ENCODE results near the gene CENPM. TPM values are rescaled to one million over a fixed set of nuclear protein-coding genes. Genes with fewer than 3 reads are reported as not detected.

CENPM gene, protein sequence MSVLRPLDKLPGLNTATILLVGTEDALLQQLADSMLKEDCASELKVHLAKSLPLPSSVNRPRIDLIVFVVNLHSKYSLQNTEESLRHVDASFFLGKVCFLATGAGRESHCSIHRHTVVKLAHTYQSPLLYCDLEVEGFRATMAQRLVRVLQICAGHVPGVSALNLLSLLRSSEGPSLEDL
- not detected for total RNA-seq

DNA sequence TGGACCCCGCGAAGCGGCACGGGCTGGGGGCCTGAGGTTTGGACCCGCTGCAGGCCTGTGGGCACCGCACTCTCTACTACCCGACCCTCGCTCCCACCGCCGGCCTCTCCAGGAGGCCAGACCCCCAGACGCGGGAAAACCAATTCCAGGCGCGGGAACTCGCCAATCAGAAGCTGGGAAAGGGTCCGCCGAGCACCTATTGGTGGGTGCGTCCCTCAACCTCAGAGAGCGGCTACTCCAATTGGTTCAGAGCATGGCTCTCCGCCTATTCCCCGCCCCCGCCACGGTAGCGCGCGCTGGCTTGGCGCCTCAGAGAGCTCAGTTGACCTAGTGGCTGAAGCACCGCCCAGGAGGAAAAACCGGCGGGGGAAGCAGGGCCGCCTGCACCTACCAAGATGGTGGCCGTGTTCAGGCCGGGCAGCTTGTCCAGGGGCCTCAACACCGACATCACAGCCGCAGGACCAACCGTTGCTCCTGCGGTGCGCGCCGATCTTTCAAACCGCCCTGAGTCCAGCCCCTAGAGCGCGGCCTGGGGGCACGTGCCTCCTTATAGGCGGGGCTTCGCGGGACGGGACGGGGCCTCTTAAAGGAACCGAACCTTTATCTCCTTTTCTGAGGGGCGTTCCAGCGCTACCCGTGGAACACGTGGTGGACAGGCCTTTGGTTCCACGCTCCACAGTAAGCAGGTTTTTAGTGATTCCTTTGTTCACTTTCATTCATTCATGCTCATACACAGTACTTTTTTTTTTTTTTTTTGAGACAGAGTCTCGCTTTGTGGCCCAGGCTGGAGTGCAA, at the start of gene CENPM:
Gene CENPM (minus strand): TSS at position 524 of the 795 bp plus-strand sequence. CDS start 76 bp downstream, at position 448.
- H3K9me3 ChIP-seq: no peaks in the 10 kb centered on the region
- peak; percentile 70 to 93 for DNase-seq (ENCODE audit: low spot score in 2 of 2)
- TF ChIP-seq, protein P1, sequence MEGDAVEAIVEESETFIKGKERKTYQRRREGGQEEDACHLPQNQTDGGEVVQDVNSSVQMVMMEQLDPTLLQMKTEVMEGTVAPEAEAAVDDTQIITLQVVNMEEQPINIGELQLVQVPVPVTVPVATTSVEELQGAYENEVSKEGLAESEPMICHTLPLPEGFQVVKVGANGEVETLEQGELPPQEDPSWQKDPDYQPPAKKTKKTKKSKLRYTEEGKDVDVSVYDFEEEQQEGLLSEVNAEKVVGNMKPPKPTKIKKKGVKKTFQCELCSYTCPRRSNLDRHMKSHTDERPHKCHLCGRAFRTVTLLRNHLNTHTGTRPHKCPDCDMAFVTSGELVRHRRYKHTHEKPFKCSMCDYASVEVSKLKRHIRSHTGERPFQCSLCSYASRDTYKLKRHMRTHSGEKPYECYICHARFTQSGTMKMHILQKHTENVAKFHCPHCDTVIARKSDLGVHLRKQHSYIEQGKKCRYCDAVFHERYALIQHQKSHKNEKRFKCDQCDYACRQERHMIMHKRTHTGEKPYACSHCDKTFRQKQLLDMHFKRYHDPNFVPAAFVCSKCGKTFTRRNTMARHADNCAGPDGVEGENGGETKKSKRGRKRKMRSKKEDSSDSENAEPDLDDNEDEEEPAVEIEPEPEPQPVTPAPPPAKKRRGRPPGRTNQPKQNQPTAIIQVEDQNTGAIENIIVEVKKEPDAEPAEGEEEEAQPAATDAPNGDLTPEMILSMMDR (IDR thresholded peaks at IDR 0.05): no peak
- intact Hi-C loops (cut with DNase I): loop anchor here (2.0 to 5.0 kb wide), 3 partner anchors 114 to 258 kb away; partner anchors contain the start of genes NAGA, PHETA2, SNU13 and SREBF2
- H3K27me3 ChIP-seq: no peaks in the 10 kb centered on the region
- H3K4me3 ChIP-seq: peak within 1 kb of the TSS; percentile 64 to 75
- H3K4me1 ChIP-seq: peaks cover 0 to 8% of the 10 kb centered on the region in 2 donors
- no peaks in the 10 kb centered on the region for H3K36me3 ChIP-seq
- no peak within 1 kb of the TSS for H3K27ac ChIP-seq

DNA sequence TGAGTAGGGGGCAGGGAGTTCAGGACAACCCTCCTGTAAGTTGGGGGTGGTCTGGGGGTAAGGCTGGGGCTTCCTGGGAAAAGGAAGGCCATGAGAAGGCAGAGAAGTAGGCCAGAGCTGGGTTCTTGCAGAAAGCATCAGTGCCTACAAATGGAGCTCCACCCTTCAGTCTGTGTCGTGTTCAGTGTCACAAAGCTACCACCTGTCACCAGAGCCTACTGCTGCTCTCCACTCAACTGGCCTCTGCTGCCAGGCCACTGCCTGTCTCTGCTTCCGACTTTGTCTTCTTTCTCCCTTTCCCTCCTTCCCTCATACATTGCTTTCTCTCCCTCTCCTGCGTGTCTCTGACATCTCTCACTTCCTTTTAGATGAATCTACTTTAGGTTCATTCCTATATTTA, 48.3 kb upstream of the CENPM start:
- no peak overlapping the region for H3K27ac ChIP-seq
- H3K27me3 ChIP-seq: no peaks in the 10 kb centered on the region
- no peak overlapping the region for H3K4me3 ChIP-seq
- TF ChIP-seq, protein P1 (IDR thresholded peaks at IDR 0.05): no peak
- no peaks in the 10 kb centered on the region for H3K9me3 ChIP-seq
- intact Hi-C loops (cut with DNase I): no loop called here
- H3K4me1 ChIP-seq: no peaks in the 10 kb centered on the region
- H3K36me3 ChIP-seq: no peaks in the 10 kb centered on the region
- no peak for DNase-seq (ENCODE audit: low spot score in 2 of 2)

DNA sequence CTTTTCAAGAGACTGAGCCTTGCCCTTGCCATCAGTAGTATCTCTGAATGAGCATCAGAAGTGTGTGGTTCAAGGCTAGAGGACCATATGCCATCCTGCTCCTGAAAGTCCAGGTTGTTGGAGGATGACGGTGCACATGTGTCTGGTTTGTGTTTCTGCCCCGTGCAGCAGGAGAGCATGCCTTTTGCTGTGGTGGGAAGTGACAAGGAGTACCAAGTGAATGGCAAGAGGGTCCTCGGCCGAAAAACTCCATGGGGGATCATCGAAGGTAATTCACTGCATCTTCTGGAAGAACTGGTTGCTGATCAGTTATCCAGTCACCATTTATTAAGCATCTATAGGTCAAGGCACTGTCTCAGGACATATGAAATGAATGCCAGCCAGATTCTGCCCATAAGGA, 45.5 kb upstream of the CENPM start:
- intact Hi-C loops (cut with DNase I): no loop called here
- Histone ChIP-seq H3K27me3 (no peaks in the 10 kb centered on the region), H3K9me3 (no peaks in the 10 kb centered on the region), H3K36me3 (no peaks in the 10 kb centered on the region), H3K4me3 (no peak overlapping the region), H3K27ac (no peak overlapping the region), H3K4me1 (no peaks in the 10 kb centered on the region)
- TF ChIP-seq, protein P1 (IDR thresholded peaks at IDR 0.05): no peak
- no peak for DNase-seq (ENCODE audit: low spot score in 2 of 2)

DNA sequence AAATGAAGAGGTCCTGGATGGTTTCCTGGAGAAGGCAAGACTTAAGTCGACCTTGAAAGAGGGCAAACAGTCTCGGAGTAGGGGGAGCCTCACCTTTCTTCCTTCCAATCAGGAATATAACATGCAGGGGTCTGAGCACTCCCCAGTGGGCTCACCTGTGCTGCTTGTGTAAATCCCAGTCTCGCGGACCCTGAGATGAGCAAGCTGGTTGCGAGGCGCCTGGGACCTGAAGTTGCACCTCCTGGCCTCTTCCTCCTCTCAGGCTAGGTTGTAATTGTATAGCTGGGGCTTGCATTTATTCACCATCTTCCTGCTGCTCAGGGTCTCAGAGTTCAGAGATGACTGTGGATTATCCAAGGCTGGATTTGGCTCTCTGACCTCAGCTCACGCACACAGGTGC, 44.2 kb upstream of the CENPM start:
- intact Hi-C loops (cut with DNase I): no loop called here
- DNase-seq (ENCODE audit: low spot score in 2 of 2): no peak
- Histone ChIP-seq H3K4me1 (no peaks in the 10 kb centered on the region), H3K9me3 (no peaks in the 10 kb centered on the region), H3K27me3 (no peaks in the 10 kb centered on the region), H3K4me3 (no peak overlapping the region), H3K36me3 (no peaks in the 10 kb centered on the region), H3K27ac (no peak overlapping the region)
- TF ChIP-seq, protein P1 (IDR thresholded peaks at IDR 0.05): no peak

DNA sequence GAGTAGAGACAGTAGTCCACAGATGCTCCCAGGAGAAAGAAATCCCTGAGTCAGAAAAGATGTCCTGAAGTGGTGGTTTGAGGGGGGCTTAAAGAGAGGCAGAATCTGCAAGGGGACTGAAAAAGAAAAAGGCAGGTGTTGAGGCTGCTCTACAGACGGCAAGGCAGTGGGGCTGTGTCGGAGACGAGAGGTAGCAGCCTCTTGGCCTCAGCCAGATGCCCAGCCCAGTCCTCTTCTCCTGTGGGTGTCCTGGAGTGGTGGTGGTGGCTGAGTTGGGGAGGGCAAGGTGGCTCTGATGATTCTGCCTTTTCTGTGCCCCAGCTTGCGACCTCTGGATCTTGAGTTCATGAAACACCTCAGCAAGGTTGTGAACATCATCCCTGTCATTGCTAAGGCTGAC, 42.3 kb upstream of the CENPM start:
- H3K36me3 ChIP-seq: no peaks in the 10 kb centered on the region
- TF ChIP-seq, protein P1 (IDR thresholded peaks at IDR 0.05): no peak
- DNase-seq (ENCODE audit: low spot score in 2 of 2): no peak

More for the DNA sequence above, 42.3 kb upstream of the CENPM start:
- H3K4me3 ChIP-seq: no peak overlapping the region
- no peaks in the 10 kb centered on the region for H3K4me1 ChIP-seq
- H3K27ac ChIP-seq: no peak overlapping the region
- no peaks in the 10 kb centered on the region for H3K27me3 ChIP-seq
- intact Hi-C loops (cut with DNase I): no loop called here
- H3K9me3 ChIP-seq: no peaks in the 10 kb centered on the region

Data from ascending aorta (tissue), 2 donors.